Measurements from ENCODE around the gene ENGASE.

Gene ENGASE

DNA sequence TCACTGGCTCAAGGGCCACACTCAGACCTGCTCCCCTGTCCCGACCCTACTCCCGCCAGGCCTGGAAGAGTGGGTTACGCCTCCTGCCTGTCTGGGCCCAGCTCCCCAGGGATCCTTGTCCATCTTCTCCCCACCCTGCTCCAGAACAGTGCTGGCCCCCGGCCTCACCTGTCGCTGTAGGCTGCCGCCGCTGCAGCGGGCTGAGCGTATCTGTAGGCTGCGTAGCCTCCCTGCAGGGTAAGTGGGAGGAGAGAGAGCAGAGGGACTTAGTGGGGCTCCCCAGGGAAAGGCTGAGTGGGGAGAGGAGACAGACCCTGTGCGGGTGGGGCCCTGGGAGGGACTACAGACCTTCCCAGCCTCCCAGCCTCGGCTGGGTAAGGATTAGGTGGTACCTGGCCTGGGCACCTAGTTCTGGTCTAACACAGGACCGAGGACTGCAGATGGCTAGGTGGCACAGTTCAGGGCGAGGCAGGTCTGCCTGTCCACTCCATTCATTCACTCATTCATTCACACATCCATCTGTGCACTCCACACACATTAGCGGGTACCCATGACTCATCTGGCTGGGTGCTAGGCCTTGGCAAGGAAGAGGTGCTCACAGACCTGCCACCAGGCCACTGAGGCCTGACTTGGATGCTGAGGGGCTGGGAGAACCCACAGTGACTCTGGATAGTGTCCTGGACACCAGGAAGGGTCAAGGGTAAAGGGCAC, 20.9 kb downstream of the ENGASE start:
- DNase-seq, result peak; percentile 30 to 45 (median 40)

DNA sequence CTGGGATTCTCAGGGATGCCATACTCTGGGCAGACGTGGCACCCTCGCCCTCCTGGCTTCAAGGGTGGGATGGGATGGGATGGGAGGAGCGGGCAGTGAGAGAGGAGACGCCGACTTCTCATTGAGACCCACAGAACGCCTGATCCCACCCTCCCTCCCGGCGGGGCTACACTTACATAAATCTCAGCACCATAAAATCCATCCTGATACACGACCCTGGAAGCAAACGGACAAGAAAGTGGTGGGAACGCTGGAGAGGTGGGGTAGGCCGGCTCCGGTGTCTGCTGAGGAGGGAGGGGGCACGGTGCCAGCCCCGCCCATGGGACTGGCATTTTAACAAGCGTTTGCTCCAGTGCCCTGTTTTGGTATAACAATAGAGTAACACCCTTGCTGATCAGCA, 21.9 kb downstream of the ENGASE start:
- DNase-seq, result no peak

- no peak for DNase-seq
Measured at GRCh38 chr17:79097226-79098055, 22.8 kb downstream of the ENGASE start.

GRCh38 chr17:79098282-79098867, 23.8 kb downstream of the ENGASE start:
- DNase-seq, result peak in 1 of 3 experiments; percentile 7

DNA sequence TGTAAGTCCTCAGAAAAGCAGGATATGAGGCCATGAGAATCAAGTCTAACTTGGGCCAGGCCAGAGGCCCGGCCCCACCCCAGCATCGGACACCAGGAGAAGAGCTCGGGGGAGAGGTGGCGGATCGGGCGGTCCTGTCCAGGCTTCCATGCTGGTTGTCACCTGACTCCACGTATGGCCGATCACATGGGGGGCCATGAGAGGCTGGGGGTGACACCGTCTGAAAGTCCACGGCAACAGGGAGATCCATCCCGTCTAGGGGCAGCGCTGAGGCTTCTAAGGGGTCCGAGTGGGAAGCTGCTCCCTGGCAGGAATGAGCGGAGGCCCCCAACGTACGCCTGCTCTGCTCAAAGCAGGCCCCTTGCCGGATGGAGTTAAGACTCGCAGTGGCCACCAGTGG, 25.8 kb downstream of the ENGASE start:
- no peak for DNase-seq

DNA sequence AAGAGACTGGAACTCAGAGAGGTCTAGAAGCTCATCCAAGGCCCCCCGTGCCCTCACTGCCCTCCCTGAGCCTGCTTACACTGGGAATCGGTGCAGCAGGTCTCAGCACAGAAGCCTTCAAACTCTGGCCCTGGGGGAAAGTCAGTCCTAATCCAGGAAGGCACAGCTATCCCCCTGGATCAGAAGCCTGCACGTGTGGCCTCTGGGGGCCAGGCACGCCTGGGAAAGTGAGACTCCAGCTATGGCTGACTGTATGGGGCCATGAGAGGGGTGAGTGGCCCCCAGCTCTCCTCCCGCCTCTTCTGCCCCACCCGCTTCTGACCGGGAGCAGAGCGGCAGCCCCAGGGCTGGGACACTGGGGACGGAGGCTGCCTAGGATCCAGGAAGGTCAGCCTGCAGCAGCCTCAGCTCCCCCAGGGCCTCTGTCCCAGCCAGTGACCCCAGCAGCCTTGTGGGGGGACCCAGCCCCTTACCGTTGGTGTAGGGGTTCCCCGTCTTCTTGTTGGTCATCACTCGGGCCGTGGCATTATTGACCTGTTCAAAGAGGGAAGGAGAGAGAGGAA, 26.6 kb downstream of the ENGASE start:
- no peak for DNase-seq

DNA sequence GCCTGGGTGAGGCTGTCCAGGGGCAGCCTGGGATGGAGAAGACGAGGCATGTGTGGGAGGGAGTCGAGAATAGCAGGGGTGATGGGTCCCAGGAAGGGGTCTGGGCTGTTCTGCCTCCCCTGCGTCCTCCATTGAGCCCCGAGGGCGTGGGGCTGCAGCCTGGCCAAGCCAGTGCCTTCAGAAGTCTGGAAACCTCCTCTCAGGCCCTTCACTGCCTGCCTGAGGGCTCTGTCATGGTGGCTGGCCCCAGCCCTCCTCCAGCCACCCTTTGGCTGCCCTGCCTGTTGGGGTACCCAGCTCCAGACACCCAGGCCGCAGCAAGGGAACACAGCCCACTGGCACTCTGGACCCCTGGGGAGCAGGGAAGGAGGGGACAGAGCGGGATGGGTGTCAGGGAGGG, 27.6 kb downstream of the ENGASE start:
- DNase-seq, result no peak

DNA sequence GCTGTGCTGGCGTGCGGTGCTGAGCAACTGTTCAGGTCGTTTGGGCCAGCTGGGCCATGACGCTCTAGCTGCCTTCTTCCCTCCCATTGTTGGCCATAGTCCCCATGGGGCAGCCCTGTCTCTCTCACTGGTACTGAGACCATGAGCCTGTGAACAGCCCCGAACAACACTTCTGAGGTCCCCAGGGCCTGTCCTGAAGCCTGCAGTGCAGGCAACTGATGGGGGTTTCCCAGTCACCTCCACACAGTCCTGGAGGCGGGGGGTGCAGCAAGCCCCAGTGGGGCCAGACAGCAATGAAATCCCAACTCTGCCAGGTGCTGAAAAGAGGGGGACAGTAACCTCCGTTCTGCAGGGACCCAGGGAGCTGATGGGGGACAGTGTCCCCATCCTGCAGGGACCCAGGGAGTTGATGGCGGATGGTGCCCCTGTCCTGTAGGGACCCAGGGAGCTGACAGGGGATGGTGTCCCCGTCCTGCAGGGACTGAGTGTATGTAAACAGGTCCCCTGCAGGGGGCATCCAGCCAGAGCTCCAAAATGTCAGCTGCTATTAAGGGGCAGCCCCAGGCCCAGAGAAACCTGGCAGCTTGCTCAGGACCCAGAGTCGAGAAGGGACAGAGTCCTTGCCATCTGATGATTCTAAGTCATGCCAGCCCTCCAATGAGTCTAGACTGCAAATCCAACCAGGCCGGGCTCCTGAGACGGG, 30.4 kb downstream of the ENGASE start:
- no peak for DNase-seq

- no peak for DNase-seq
Measured at GRCh38 chr17:79105937-79106336, 31.3 kb downstream of the ENGASE start.

DNA sequence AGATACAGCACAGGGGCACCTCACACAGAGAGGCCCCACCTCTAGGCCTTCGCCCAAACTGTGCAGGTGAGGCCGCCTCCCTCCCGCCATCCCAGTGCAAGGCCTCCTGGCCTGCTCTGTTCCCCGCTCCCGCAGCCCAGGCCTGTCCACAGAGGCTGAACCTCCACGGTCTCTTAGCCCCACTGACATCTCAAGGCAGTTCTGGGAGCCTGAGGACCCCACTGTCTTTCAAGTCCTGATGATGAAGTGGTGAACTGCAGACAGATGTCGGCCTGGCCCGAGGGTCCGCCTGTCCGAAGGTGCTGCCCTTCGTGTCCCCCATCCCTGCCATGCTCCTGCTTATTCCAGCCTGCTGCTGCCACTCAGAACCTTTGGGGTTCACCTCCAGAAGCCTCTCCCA, 32.3 kb downstream of the ENGASE start:
- DNase-seq, result no peak

- no peak for DNase-seq
Measured at GRCh38 chr17:79107499-79108231, 33.0 kb downstream of the ENGASE start.

GRCh38 chr17:79108232-79108850, 33.7 kb downstream of the ENGASE start:
- no peak for DNase-seq

- DNase-seq, result no peak
Measured at GRCh38 chr17:79108870-79109269, 34.2 kb downstream of the ENGASE start.

- DNase-seq, result no peak
Measured at GRCh38 chr17:79109584-79109983, 35.0 kb downstream of the ENGASE start.

- no peak for DNase-seq
Measured at GRCh38 chr17:79111097-79111496, 36.5 kb downstream of the ENGASE start.

- no peak for DNase-seq
Measured at GRCh38 chr17:79112471-79112870, 37.8 kb downstream of the ENGASE start.

DNA sequence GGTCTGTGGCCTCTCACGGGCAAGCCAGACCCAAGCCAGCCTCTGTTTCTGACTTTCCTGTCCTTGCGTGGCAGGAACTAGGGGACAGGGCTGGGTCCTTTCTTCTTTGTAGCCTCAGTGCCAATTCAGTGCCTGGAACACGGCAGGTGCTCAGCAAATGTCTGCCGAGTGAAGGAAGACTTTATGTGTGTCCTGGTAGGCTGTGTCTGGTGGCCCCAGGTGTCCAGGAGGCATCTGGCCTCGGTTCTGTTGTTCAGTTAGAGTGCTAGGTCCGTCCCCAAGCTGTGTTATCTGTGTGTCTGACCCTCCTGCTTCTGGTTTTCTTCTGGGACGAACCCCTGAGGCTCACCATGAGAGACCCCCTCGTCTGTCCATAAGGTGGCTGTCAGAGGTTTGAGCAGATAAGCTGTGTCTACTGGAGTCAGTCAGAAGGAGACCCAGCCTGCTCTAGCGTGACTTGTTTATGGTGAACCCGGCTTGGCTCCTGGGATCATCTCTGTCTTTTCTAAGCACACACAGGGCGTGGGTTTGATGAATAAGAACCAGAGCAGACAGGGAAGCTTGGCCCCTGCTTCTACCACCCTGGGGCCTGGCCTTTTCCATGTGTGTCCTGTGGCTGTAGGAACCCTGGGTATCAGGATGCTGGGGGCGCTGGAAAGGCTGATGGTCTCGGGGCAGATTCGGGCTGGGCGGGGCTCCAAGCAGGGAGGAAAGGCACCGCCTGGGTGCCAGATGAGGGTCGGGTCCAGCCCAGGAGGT, 39.3 kb downstream of the ENGASE start:
- DNase-seq, result peak in 2 of 3 experiments; percentile 24

GRCh38 chr17:79114458-79115301, 40.1 kb downstream of the ENGASE start:
- DNase-seq, result peak; percentile 89 to 96 (median 94)

DNA sequence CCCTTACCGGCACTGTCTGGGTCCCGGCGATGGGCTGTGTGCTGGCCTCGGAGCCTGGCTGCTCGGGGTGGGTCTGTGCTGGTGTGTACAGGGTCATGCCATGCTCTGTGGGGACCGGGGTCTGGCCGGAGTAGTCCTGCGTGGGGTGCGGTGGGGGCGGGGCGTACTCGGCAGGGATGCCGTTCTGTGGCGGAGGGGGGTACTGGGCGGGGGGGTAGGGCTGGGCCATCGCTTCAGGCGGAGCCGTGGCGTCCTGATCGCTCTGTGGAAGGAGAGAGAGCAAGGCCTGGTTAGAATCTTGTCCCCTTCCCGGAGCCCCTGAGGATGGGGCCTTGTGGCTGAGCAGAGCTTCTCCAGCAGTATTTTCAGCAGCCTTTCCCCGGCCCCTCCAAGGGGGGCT, 40.9 kb downstream of the ENGASE start:
- peak in 1 of 3 experiments; percentile 30 for DNase-seq

Measured in NCI-H1417 (cell line).